ENCODE results near the gene ILDR1.

- TF ChIP-seq E4F1 (IDR thresholded peaks at IDR 0.05; ENCODE audit: borderline replicate concordance, partially characterized antibody) = no peak
- no peak for TF ChIP-seq POLR2A (IDR thresholded peaks at IDR 0.05; ENCODE audit: low read depth, low read length)
- TF ChIP-seq REST (IDR thresholded peaks at IDR 0.05; ENCODE audit: low read depth, low read length) = no peak
- no peak for TF ChIP-seq JUNB (IDR thresholded peaks at IDR 0.05)
- TF ChIP-seq CTCF (IDR thresholded peaks at IDR 0.05 in 2 of 3, conservative IDR thresholded peaks at IDR 0.05 in 1 of 3; ENCODE audit: control insufficient read depth in 2 of 3, extremely low read depth in 1 of 3, insufficient read depth in 1 of 3, low read depth in 3 of 3, low read length in 3 of 3) = 0 out of 6 replicates have a peak, but pooled peaks of 1 of the 3 experiments have one; percentile 3
- TF ChIP-seq MLLT1 (IDR thresholded peaks at IDR 0.05) = peak; percentile 83
- TF ChIP-seq SRF (IDR thresholded peaks at IDR 0.05; ENCODE audit: low read depth in 2 of 2, low read length in 2 of 2) = no peak
- no peak for TF ChIP-seq MYC (IDR thresholded peaks at IDR 0.05; ENCODE audit: insufficient read depth, insufficient read length, insufficient replicate concordance, low read length, severe bottlenecking)
- TF ChIP-seq EZH2 (IDR thresholded peaks at IDR 0.05; ENCODE audit: borderline replicate concordance, control insufficient read depth, low read depth, low read length) = no peak
- no peak for TF ChIP-seq SP1 (IDR thresholded peaks at IDR 0.05; ENCODE audit: low read depth, low read length)
- no peak for TF ChIP-seq CREM (IDR thresholded peaks at IDR 0.05; ENCODE audit: low read depth)
Measured at GRCh38 chr3:122013448-122013925, 8.6 kb downstream of the ILDR1 start.
